HEK293T (cell line): ENCODE data around the gene SNRNP48.

Source experiments
- CTCF ChIA-PET: fragments of 350-600 bp; formaldehyde crosslinking; extraction: SDS; loops from one replicate; lab custom pipeline; 2021; ENCODE audit warnings: antibody characterized with exemption, inconsistent platforms; lab: Yijun Ruan, JAX
- POLR2A ChIA-PET: fragments of 350-600 bp; formaldehyde crosslinking; extraction: SDS; loops from one replicate; lab custom pipeline; 2020; ENCODE audit warnings: antibody characterized with exemption, inconsistent platforms; lab: Yijun Ruan, JAX
- DNase-seq: peaks from one replicate; pipeline ENCODE4 v3.0.0; 2012; ENCODE audit warnings: mixed read lengths; ENCODE audit errors: extremely low spot score
- ARNT ChIP-seq: fragments of 450-650 bp; IDR thresholded peaks from 2 replicates; pipeline ENCODE4 v1.6.1; 2017; ENCODE audit warnings: mild to moderate bottlenecking
- BHLHE40 ChIP-seq: fragments of 450-650 bp; IDR thresholded peaks from 2 replicates; pipeline ENCODE4 v1.6.1; 2016; ENCODE audit warnings: mild to moderate bottlenecking, moderate library complexity, borderline replicate concordance
- CTBP1 ChIP-seq: fragments of 450-650 bp; IDR thresholded peaks from 2 replicates; pipeline ENCODE4 v1.6.1; 2016; ENCODE audit warnings: borderline replicate concordance
- ELF4 ChIP-seq: fragments of 450-650 bp; IDR thresholded peaks from 2 replicates; pipeline ENCODE4 v1.6.1; 2017; ENCODE audit warnings: antibody characterized with exemption
- FOXA1 ChIP-seq: fragments of 450-650 bp; IDR thresholded peaks from 2 replicates; pipeline ENCODE4 v1.6.1; 2016; ENCODE audit warnings: mild to moderate bottlenecking
- FOXK2 ChIP-seq: fragments of 450-650 bp; IDR thresholded peaks from 2 replicates; pipeline ENCODE4 v1.6.1; 2016; ENCODE audit warnings: mild to moderate bottlenecking
- FOXM1 ChIP-seq: fragments of 450-650 bp; IDR thresholded peaks from 2 replicates; pipeline ENCODE4 v1.6.1; 2017; ENCODE audit warnings: mild to moderate bottlenecking, borderline replicate concordance
- HDGF ChIP-seq: fragments of 450-650 bp; IDR thresholded peaks from 2 replicates; pipeline ENCODE4 v1.6.1; 2017; ENCODE audit warnings: antibody characterized with exemption, borderline replicate concordance
- L3MBTL2 ChIP-seq: fragments of 450-650 bp; conservative IDR thresholded peaks from 2 replicates; pipeline ENCODE4 v1.6.1; 2016; ENCODE audit warnings: mild to moderate bottlenecking
- LEF1 ChIP-seq: fragments of 450-650 bp; IDR thresholded peaks from 2 replicates; pipeline ENCODE4 v1.6.1; 2017; ENCODE audit warnings: mild to moderate bottlenecking, borderline replicate concordance
- NFRKB ChIP-seq: fragments of 450-650 bp; IDR thresholded peaks from 2 replicates; pipeline ENCODE4 v1.6.1; 2016; ENCODE audit warnings: mild to moderate bottlenecking, moderate library complexity
- SP1 ChIP-seq: fragments of 450-650 bp; IDR thresholded peaks from 2 replicates; pipeline ENCODE4 v1.6.1; 2017
- SUZ12 ChIP-seq: fragments of 450-650 bp; IDR thresholded peaks from 2 replicates; pipeline ENCODE4 v1.6.1; 2016; ENCODE audit warnings: mild to moderate bottlenecking
- TARDBP ChIP-seq: fragments of 450-650 bp; IDR thresholded peaks from 2 replicates; pipeline ENCODE4 v1.6.1; 2016
- ZNF384 ChIP-seq: fragments of 450-650 bp; IDR thresholded peaks from 2 replicates; pipeline ENCODE4 v1.6.1; 2016
- TF ChIP-seq, protein P1 (sequence below): fragments of 450-650 bp; IDR thresholded peaks from 2 replicates; pipeline ENCODE4 v1.6.1; 2016

SNRNP48 gene

GRCh38 chr6:7559196-7559595 lies 30.8 kb upstream of the SNRNP48 start:
- no peak for TF ChIP-seq ELF4
- no peak for TF ChIP-seq LEF1
- TF ChIP-seq SP1, result no peak
- no peak for DNase-seq
- ChIA-PET POLR2A (no interaction called here), CTCF (no interaction called here)

- TF ChIP-seq LEF1, result no peak
- no peak for TF ChIP-seq ELF4
- TF ChIP-seq CTBP1, result no peak
- no peak for TF ChIP-seq L3MBTL2
- no peak for TF ChIP-seq NFRKB
- TF ChIP-seq TARDBP, result no peak
- TF ChIP-seq, protein P1, sequence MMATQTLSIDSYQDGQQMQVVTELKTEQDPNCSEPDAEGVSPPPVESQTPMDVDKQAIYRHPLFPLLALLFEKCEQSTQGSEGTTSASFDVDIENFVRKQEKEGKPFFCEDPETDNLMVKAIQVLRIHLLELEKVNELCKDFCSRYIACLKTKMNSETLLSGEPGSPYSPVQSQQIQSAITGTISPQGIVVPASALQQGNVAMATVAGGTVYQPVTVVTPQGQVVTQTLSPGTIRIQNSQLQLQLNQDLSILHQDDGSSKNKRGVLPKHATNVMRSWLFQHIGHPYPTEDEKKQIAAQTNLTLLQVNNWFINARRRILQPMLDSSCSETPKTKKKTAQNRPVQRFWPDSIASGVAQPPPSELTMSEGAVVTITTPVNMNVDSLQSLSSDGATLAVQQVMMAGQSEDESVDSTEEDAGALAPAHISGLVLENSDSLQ, result no peak
- TF ChIP-seq FOXM1, result no peak
- no peak for TF ChIP-seq HDGF
- ChIA-PET CTCF (no interaction called here), POLR2A (interaction anchor here (1.0 kb wide), 1 partner anchor 30 kb away, joined by 4 read pairs; the partner anchor contains the start of gene SNRNP48)
- no peak for DNase-seq
Observed at GRCh38 chr6:7559651-7560385, 30.2 kb upstream of the SNRNP48 start.

DNA sequence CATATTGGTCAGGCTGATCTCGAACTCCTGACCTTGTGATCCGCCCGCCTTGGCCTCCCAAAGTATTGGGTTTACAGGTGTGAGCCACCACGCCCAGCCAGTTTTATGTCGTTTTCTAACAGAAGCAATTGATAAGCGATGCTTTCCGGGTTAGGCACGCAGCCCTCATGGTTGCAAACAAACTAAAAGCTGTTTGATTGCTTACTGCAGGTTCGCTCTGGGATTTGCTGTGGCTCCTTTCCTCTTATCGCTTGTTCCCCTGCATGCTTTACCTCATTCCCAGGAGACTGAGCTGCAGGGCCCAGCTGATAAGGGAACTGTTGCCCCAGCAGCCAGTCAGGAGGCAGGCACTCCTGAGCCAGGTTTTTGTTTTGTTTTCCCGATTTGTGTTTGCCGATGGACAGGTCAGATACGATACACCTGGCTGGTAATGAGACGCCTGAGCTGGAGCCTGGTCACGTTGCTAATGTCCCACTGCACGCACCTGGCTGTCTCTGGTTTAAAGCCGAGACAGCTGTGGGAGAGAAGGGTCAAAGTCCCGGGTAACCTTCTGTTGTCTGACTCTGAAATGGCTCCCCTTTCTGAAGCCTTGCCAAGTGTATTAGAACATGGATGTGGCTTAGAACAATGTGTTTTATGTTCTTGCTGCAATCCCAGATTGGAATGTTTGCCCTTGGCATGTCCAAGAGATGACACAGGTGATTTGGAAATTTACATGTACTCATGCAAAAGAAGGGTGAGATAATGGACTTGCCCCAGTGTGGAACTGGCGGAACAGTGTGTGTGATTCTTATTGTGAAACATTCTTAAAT lies 28.6 kb upstream of the SNRNP48 start:
- DNase-seq, result no peak
- ChIA-PET POLR2A (interaction anchor here (1.0 kb wide), 1 partner anchor 29 kb away, joined by 4 read pairs; the partner anchor contains the start of gene SNRNP48), CTCF (no interaction called here)
- TF ChIP-seq L3MBTL2 (no peak), ZNF384 (no peak)

GRCh38 chr6:7562769-7563168 lies 27.2 kb upstream of the SNRNP48 start:
- POLR2A ChIA-PET, result no interaction called here
- TF ChIP-seq TARDBP (no peak), ARNT (no peak), ZNF384 (no peak), LEF1 (no peak), NFRKB (no peak), SUZ12 (no peak), SP1 (no peak)
- CTCF ChIA-PET, result no interaction called here
- DNase-seq, result no peak

GRCh38 chr6:7566107-7566506 lies 23.9 kb upstream of the SNRNP48 start:
- CTCF ChIA-PET, result interaction anchor here (0.5 kb wide), 1 partner anchor 19 kb away, joined by 4 read pairs; no protein-coding TSS in a partner anchor
- TF ChIP-seq SUZ12 (no peak), NFRKB (no peak), ZNF384 (no peak), FOXA1 (no peak), CTBP1 (no peak), ARNT (no peak), HDGF (no peak), SP1 (no peak), TARDBP (no peak), L3MBTL2 (no peak), BHLHE40 (no peak), FOXK2 (no peak), ELF4 (no peak), FOXM1 (no peak), LEF1 (no peak)
- TF ChIP-seq, protein P1, result no peak
- POLR2A ChIA-PET, result no interaction called here
- no peak for DNase-seq

- ChIA-PET CTCF (interaction anchor here (0.5 kb wide), 2 partner anchors 18 to 124 kb away, joined by 4 to 5 read pairs; no protein-coding TSS in a partner anchor), POLR2A (no interaction called here)
Observed at GRCh38 chr6:7566617-7567173, 23.3 kb upstream of the SNRNP48 start.

More at GRCh38 chr6:7566617-7567173, 23.3 kb upstream of the SNRNP48 start:
- TF ChIP-seq SUZ12, result no peak
- TF ChIP-seq, protein P1, result no peak
- no peak for TF ChIP-seq CTBP1
- TF ChIP-seq FOXA1, result no peak
- no peak for TF ChIP-seq BHLHE40
- no peak for TF ChIP-seq FOXM1
- TF ChIP-seq ELF4, result no peak
- TF ChIP-seq L3MBTL2, result no peak
- no peak for TF ChIP-seq NFRKB
- TF ChIP-seq TARDBP, result no peak
- no peak for DNase-seq
